Upper lobe of left lung (tissue), 6 donors: ENCODE results near the gene LRRFIP1. TPM values are rescaled to one million over a fixed set of nuclear protein-coding genes. Genes with fewer than 3 reads are reported as not detected.

Source experiments
- ATAC-seq, 2 donors: fragments of 200-7000 bp; cut with Tn5 transposase; one replicate each; pipeline ENCODE4 v1.9.1; 2022; ENCODE audit warnings: mild to moderate bottlenecking in 2 of 2, moderate library complexity in 2 of 2; ENCODE audit not compliant: low FRiP score in 2 of 2
- DNase-seq, 2 donors: peaks; one replicate each; pipeline ENCODE4 v3.0.0-alpha.2; 2019 to 2020
- H3K27ac ChIP-seq, 4 donors: fragments of 200-600 bp; sonication (generic); one replicate each; pipeline ENCODE4 v1.5.1; 2016 to 2019
- H3K27me3 ChIP-seq, 4 donors: fragments of 200-600 bp; sonication (generic); one replicate each; pipeline ENCODE4 v1.5.1; 2017 to 2019
- H3K36me3 ChIP-seq, 4 donors: fragments of 200-600 bp; sonication (generic); one replicate each; pipeline ENCODE4 v1.5.1; 2016 to 2019
- H3K4me1 ChIP-seq, 4 donors: fragments of 200-600 bp; sonication (generic); one replicate each; pipeline ENCODE4 v1.5.1; 2018 to 2019
- H3K4me3 ChIP-seq, 4 donors: fragments of 200-600 bp; sonication (generic); one replicate each; pipeline ENCODE4 v1.5.1; 2017 to 2019; ENCODE audit warnings: mild to moderate bottlenecking in 2 of 4, moderate library complexity in 1 of 4
- H3K9me3 ChIP-seq, 4 donors: fragments of 200-600 bp; sonication (generic); one replicate each; pipeline ENCODE4 v1.5.1; 2018 to 2019
- CTCF ChIP-seq, 6 experiments: fragments of 450-650 bp in 4 of 6; fragments of 200-600 bp in 2 of 6; sonication (generic) in 2 of 6; IDR thresholded peaks; one replicate each; pipeline ENCODE4 v1.5.1; 2016 to 2019; ENCODE audit warnings: antibody characterized with exemption in 6 of 6
- EP300 ChIP-seq, 4 donors: sonication (generic); formaldehyde crosslinking; IDR thresholded peaks; one replicate each; pipeline ENCODE4 v1.5.1; 2017; ENCODE audit warnings: antibody characterized with exemption in 4 of 4, control low read depth in 2 of 4
- POLR2A ChIP-seq, 4 donors: fragments of 450-650 bp; IDR thresholded peaks; one replicate each; pipeline ENCODE4 v1.5.1; 2016 to 2017; ENCODE audit warnings: antibody characterized with exemption in 4 of 4, mild to moderate bottlenecking in 2 of 4
- POLR2AphosphoS5 ChIP-seq, 2 donors: sonication (generic); formaldehyde crosslinking; IDR thresholded peaks; one replicate each; pipeline ENCODE4 v1.5.1; 2017; ENCODE audit warnings: antibody characterized with exemption in 2 of 2
- WGBS, 2 donors: methylation state at CpG; one replicate each; pipeline ENCODE4 v1.1.5; 2017 to 2018; 5-methylcytosine and 5-hydroxymethylcytosine counted together
- total RNA-seq, 6 donors: library from RNA; depleted of rRNA in 4 of 6; stranded (reverse); fragments of >200 nt in 4 of 6; gene quantifications; one replicate each; pipeline versions ENCODE4 v1.1.0 to v1.2.1, GENCODE V29; 2016 to 2021
- donor health status: DM: no; HTN: no; CAD: no; lungs with moderate emphysema.
- donor health status: DM: no; HTN: yes; CAD: no; lungs with severe emphysema.

LRRFIP1 gene
- total RNA-seq, 6 donors from 2014 or later, result 185 to 291 (median 242) TPM

DNA sequence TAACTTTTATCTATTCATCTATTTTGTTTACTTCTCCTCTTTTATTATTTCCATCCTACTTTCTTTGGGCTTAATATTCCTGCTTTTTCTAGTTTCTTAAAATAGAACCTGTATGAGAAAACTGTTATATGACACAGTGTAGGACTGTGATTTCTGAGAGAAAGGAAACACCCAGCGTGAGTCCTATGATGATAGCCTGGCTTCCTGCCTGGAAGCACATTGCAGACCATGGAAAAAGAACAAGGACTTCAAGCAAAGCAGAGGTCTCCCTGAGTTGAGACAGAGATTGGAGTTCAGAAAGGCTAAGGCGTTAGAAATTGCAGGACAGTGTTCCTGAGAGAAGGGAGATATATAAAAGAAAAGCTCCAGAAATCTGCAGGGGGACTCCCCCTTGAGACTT lies 178.9 kb downstream of the LRRFIP1 start:
- 74 to 82% methylated on average over 2 of the region's 2 CpGs for WGBS, 2 donors
- H3K9me3 ChIP-seq, result no peaks in the 10 kb centered on the region
- H3K36me3 ChIP-seq, result no peaks in the 10 kb centered on the region
- no peaks in the 10 kb centered on the region for H3K27me3 ChIP-seq
- ATAC-seq (no peak), DNase-seq (no peak)
- no peak overlapping the region for H3K4me3 ChIP-seq
- H3K27ac ChIP-seq, result no peak overlapping the region
- H3K4me1 ChIP-seq, result no peaks in the 10 kb centered on the region
- TF ChIP-seq CTCF (IDR thresholded peaks at IDR 0.05), result no peak
- TF ChIP-seq POLR2AphosphoS5 (IDR thresholded peaks at IDR 0.05), result no peak

DNA sequence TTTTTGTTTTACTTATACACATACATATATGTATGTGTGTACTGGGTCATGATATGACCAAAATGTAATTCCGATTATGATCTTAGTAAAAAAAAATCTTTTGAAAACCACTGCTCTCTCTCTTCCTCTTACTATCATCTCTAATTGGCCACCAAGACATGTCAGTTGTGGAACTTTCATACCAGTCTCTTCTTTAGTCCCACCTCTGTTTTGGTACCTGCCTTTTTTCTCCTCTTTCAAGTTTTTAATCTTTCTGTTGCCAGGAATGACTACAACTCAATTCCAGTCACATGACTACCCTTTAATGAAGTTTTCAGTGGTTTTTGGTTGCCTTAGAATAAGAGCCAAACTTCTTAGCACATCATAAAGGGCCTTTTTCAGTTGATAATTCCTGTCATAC lies 188.2 kb downstream of the LRRFIP1 start:
- TF ChIP-seq CTCF (IDR thresholded peaks at IDR 0.05) (no peak), POLR2AphosphoS5 (IDR thresholded peaks at IDR 0.05) (no peak), POLR2A (IDR thresholded peaks at IDR 0.05) (no peak), EP300 (IDR thresholded peaks at IDR 0.05) (no peak)
- H3K36me3 ChIP-seq, result no peaks in the 10 kb centered on the region
- ATAC-seq (no peak), DNase-seq (no peak)
- no peak overlapping the region for H3K27ac ChIP-seq
- H3K4me1 ChIP-seq, result no peaks in the 10 kb centered on the region
- WGBS, 2 donors, result 89 to 90% methylated on average over 1 of the region's 1 CpG
- H3K4me3 ChIP-seq, result no peak overlapping the region
- H3K9me3 ChIP-seq, result no peaks in the 10 kb centered on the region
- H3K27me3 ChIP-seq, result no peaks in the 10 kb centered on the region

DNA sequence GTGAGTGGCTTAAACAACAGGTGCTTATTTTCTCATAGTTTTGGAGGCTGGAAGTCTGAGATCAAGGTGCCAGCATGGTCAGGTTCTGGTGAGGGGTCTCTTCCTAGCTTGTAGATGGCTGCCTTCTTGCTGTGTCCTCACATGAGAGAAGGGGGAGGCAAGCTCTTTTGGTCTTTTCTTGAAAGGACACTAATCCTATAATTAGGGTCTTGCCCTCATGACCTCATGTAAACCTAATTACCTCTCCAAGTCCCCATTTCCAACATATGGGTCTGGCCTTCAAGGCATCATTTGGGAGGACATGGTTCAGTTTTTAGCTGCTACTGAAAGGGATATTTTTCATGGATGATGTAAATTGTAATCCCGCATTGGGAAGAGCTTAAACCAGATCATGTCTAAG lies 189.1 kb downstream of the LRRFIP1 start:
- H3K4me1 ChIP-seq, result no peaks in the 10 kb centered on the region
- no peaks in the 10 kb centered on the region for H3K9me3 ChIP-seq
- no peak overlapping the region for H3K4me3 ChIP-seq
- no peak for TF ChIP-seq EP300 (IDR thresholded peaks at IDR 0.05)
- no peak for TF ChIP-seq POLR2A (IDR thresholded peaks at IDR 0.05)
- TF ChIP-seq POLR2AphosphoS5 (IDR thresholded peaks at IDR 0.05), result no peak
- no peak for TF ChIP-seq CTCF (IDR thresholded peaks at IDR 0.05)
- 97 to 100% methylated on average over 1 of the region's 1 CpG for WGBS, 2 donors
- DNase-seq (no peak), ATAC-seq (no peak)
- no peak overlapping the region for H3K27ac ChIP-seq
- no peaks in the 10 kb centered on the region for H3K36me3 ChIP-seq
- H3K27me3 ChIP-seq, result no peaks in the 10 kb centered on the region

- Histone ChIP-seq H3K36me3 (no peaks in the 10 kb centered on the region), H3K27me3 (no peaks in the 10 kb centered on the region), H3K9me3 (no peaks in the 10 kb centered on the region), H3K4me3 (no peak overlapping the region), H3K27ac (no peak overlapping the region), H3K4me1 (no peaks in the 10 kb centered on the region)
- WGBS, 2 donors, result 65 to 70% methylated on average over 5 of the region's 5 CpGs
- no peak for ATAC-seq
- DNase-seq, result no peak
- TF ChIP-seq POLR2AphosphoS5 (IDR thresholded peaks at IDR 0.05), result no peak
- TF ChIP-seq POLR2A (IDR thresholded peaks at IDR 0.05), result no peak
- TF ChIP-seq CTCF (IDR thresholded peaks at IDR 0.05), result no peak
- no peak for TF ChIP-seq EP300 (IDR thresholded peaks at IDR 0.05)
Measured at GRCh38 chr2:237818066-237818473, 190.7 kb downstream of the LRRFIP1 start.

GRCh38 chr2:237819231-237819630 lies 191.8 kb downstream of the LRRFIP1 start:
- Histone ChIP-seq H3K27me3 (no peaks in the 10 kb centered on the region), H3K36me3 (no peaks in the 10 kb centered on the region), H3K9me3 (no peaks in the 10 kb centered on the region), H3K4me1 (no peaks in the 10 kb centered on the region), H3K4me3 (no peak overlapping the region), H3K27ac (no peak overlapping the region)
- DNase-seq, result no peak
- ATAC-seq, result no peak
- 67 to 69% methylated on average over 2 of the region's 2 CpGs for WGBS, 2 donors
- TF ChIP-seq POLR2AphosphoS5 (IDR thresholded peaks at IDR 0.05) (no peak), EP300 (IDR thresholded peaks at IDR 0.05) (no peak), CTCF (IDR thresholded peaks at IDR 0.05) (no peak), POLR2A (IDR thresholded peaks at IDR 0.05) (no peak)
